ENCODE results near the gene CORO2A. TPM values are rescaled to one million over a fixed set of nuclear protein-coding genes. Genes with fewer than 3 reads are reported as not detected.
"Not testable (repeated sequence)": the region's sequence is repeated elsewhere in the genome, so short reads cannot be mapped to it uniquely, and the experiment has no call there.

CORO2A gene
- total RNA-seq, 3 donors from 2014 or later, result 1.6 to 2.1 (median 1.7) TPM

GRCh38 chr9:98142925-98143481 is 49.4 kb downstream of the CORO2A start:
- DNase-seq, result no peak

GRCh38 chr9:98142182-98142907 is 50.1 kb downstream of the CORO2A start:
- DNase-seq (no peak), ATAC-seq (no peak)
- Mint-ChIP-seq H3K4me1 (ENCODE audit: low read depth) (peaks cover 2% of the 10 kb centered on the region), H3K27me3 (ENCODE audit: low read depth) (no peaks in the 10 kb centered on the region), H3K36me3 (ENCODE audit: insufficient read depth) (no peaks in the 10 kb centered on the region), H3K4me3 (no peak overlapping the region), H3K9me3 (no peaks in the 10 kb centered on the region)

More at GRCh38 chr9:98142925-98143481, 49.4 kb downstream of the CORO2A start:
- no peaks in the 10 kb centered on the region for H3K9me3 Mint-ChIP-seq
- no peaks in the 10 kb centered on the region for H3K36me3 Mint-ChIP-seq (ENCODE audit: insufficient read depth)
- H3K4me3 Mint-ChIP-seq, result no peak overlapping the region
- ATAC-seq, result no peak
- H3K4me1 Mint-ChIP-seq (ENCODE audit: low read depth), result peaks cover 2% of the 10 kb centered on the region
- no peaks in the 10 kb centered on the region for H3K27me3 Mint-ChIP-seq (ENCODE audit: low read depth)

- Mint-ChIP-seq H3K27me3 (ENCODE audit: low read depth) (no peaks in the 10 kb centered on the region), H3K36me3 (ENCODE audit: insufficient read depth) (peaks cover 2% of the 10 kb centered on the region), H3K4me1 (ENCODE audit: low read depth) (no peaks in the 10 kb centered on the region), H3K9me3 (no peaks in the 10 kb centered on the region), H3K4me3 (no peak overlapping the region)
- ATAC-seq (no peak), DNase-seq (no peak)
These were observed 51.9 kb downstream of the CORO2A start for GRCh38 chr9:98140503-98140902.

GRCh38 chr9:98136489-98136888 is 55.9 kb downstream of the CORO2A start:
- Mint-ChIP-seq H3K27me3 (ENCODE audit: low read depth) (no peaks in the 10 kb centered on the region), H3K36me3 (ENCODE audit: insufficient read depth) (peaks cover 9% of the 10 kb centered on the region), H3K4me3 (no peak overlapping the region), H3K4me1 (ENCODE audit: low read depth) (no peaks in the 10 kb centered on the region), H3K9me3 (no peaks in the 10 kb centered on the region)
- ATAC-seq, result no peak
- DNase-seq, result no peak

- no peaks in the 10 kb centered on the region for H3K9me3 Mint-ChIP-seq
- peaks cover 12% of the 10 kb centered on the region for H3K36me3 Mint-ChIP-seq (ENCODE audit: insufficient read depth)
- H3K4me3 Mint-ChIP-seq, result no peak overlapping the region
- ATAC-seq (no peak), DNase-seq (no peak)
- H3K4me1 Mint-ChIP-seq (ENCODE audit: low read depth), result no peaks in the 10 kb centered on the region
- no peaks in the 10 kb centered on the region for H3K27me3 Mint-ChIP-seq (ENCODE audit: low read depth)
These were observed 56.5 kb downstream of the CORO2A start for GRCh38 chr9:98135938-98136337.

- DNase-seq (no peak), ATAC-seq (no peak)
- H3K4me3 Mint-ChIP-seq, result no peak overlapping the region
- H3K36me3 Mint-ChIP-seq (ENCODE audit: insufficient read depth), result peaks cover 12% of the 10 kb centered on the region
- H3K9me3 Mint-ChIP-seq, result no peaks in the 10 kb centered on the region
- no peaks in the 10 kb centered on the region for H3K27me3 Mint-ChIP-seq (ENCODE audit: low read depth)
- no peaks in the 10 kb centered on the region for H3K4me1 Mint-ChIP-seq (ENCODE audit: low read depth)
These were observed 56.9 kb downstream of the CORO2A start for GRCh38 chr9:98135558-98135934.

GRCh38 chr9:98134702-98135557 is 57.5 kb downstream of the CORO2A start:
- Mint-ChIP-seq H3K36me3 (ENCODE audit: insufficient read depth) (peaks cover 12% of the 10 kb centered on the region), H3K27me3 (ENCODE audit: low read depth) (no peaks in the 10 kb centered on the region), H3K4me3 (no peak overlapping the region), H3K9me3 (no peaks in the 10 kb centered on the region), H3K4me1 (ENCODE audit: low read depth) (no peaks in the 10 kb centered on the region)
- ATAC-seq (no peak), DNase-seq (no peak)

- DNase-seq, result no peak
- peaks cover 17% of the 10 kb centered on the region for H3K36me3 Mint-ChIP-seq (ENCODE audit: insufficient read depth)
- no peak for ATAC-seq
- no peak overlapping the region for H3K4me3 Mint-ChIP-seq
- H3K4me1 Mint-ChIP-seq (ENCODE audit: low read depth), result peaks cover 5% of the 10 kb centered on the region
- no peaks in the 10 kb centered on the region for H3K27me3 Mint-ChIP-seq (ENCODE audit: low read depth)
- no peaks in the 10 kb centered on the region for H3K9me3 Mint-ChIP-seq
These were observed 59.4 kb downstream of the CORO2A start for GRCh38 chr9:98132806-98133631.

- peaks cover 17% of the 10 kb centered on the region for H3K36me3 Mint-ChIP-seq (ENCODE audit: insufficient read depth)
- H3K9me3 Mint-ChIP-seq, result no peaks in the 10 kb centered on the region
- no peaks in the 10 kb centered on the region for H3K27me3 Mint-ChIP-seq (ENCODE audit: low read depth)
- DNase-seq (no peak), ATAC-seq (no peak)
- H3K4me1 Mint-ChIP-seq (ENCODE audit: low read depth), result peaks cover 5% of the 10 kb centered on the region
- no peak overlapping the region for H3K4me3 Mint-ChIP-seq
These were observed 60.3 kb downstream of the CORO2A start for GRCh38 chr9:98132158-98132557.

- Mint-ChIP-seq H3K4me1 (ENCODE audit: low read depth) (peaks cover 5% of the 10 kb centered on the region), H3K36me3 (ENCODE audit: insufficient read depth) (peaks cover 23% of the 10 kb centered on the region), H3K4me3 (no peak overlapping the region), H3K9me3 (no peaks in the 10 kb centered on the region), H3K27me3 (ENCODE audit: low read depth) (no peaks in the 10 kb centered on the region)
- DNase-seq (no peak), ATAC-seq (no peak)
These were observed 61.7 kb downstream of the CORO2A start for GRCh38 chr9:98130576-98131228.

- not testable (repeated sequence) for H3K4me3 Mint-ChIP-seq; DNase-seq; H3K9me3 Mint-ChIP-seq; ATAC-seq; H3K4me1 Mint-ChIP-seq (ENCODE audit: low read depth); H3K27me3 Mint-ChIP-seq (ENCODE audit: low read depth)
- peaks cover 21% of the 10 kb centered on the region for H3K36me3 Mint-ChIP-seq (ENCODE audit: insufficient read depth)
These were observed 62.4 kb downstream of the CORO2A start for GRCh38 chr9:98130060-98130459.

GRCh38 chr9:98129451-98129881 is 63.0 kb downstream of the CORO2A start:
- DNase-seq, result no peak
- no peak for ATAC-seq
- no peak overlapping the region for H3K4me3 Mint-ChIP-seq
- H3K27me3 Mint-ChIP-seq (ENCODE audit: low read depth), result no peaks in the 10 kb centered on the region
- peaks cover 5% of the 10 kb centered on the region for H3K4me1 Mint-ChIP-seq (ENCODE audit: low read depth)
- H3K36me3 Mint-ChIP-seq (ENCODE audit: insufficient read depth), result peaks cover 21% of the 10 kb centered on the region
- no peaks in the 10 kb centered on the region for H3K9me3 Mint-ChIP-seq

- no peak overlapping the region for H3K4me3 Mint-ChIP-seq
- peaks cover 5% of the 10 kb centered on the region for H3K4me1 Mint-ChIP-seq (ENCODE audit: low read depth)
- DNase-seq (no peak), ATAC-seq (no peak)
- no peaks in the 10 kb centered on the region for H3K27me3 Mint-ChIP-seq (ENCODE audit: low read depth)
- peaks cover 19% of the 10 kb centered on the region for H3K36me3 Mint-ChIP-seq (ENCODE audit: insufficient read depth)
- no peaks in the 10 kb centered on the region for H3K9me3 Mint-ChIP-seq
These were observed 64.1 kb downstream of the CORO2A start for GRCh38 chr9:98128316-98128715.
